IPS-20b (cell line): Measurements from ENCODE around the gene BEND3.
"Not testable (repeated sequence)": the region's sequence is repeated elsewhere in the genome, so short reads cannot be mapped to it uniquely, and the experiment has no call there.

Source experiments
- H3K27ac ChIP-seq: one replicate; pipeline ENCODE4 v1.5.1; 2013; ENCODE audit warnings: low read length
- H3K27me3 ChIP-seq: 2 replicates; pipeline ENCODE4 v1.6.1; 2013; ENCODE audit warnings: mild to moderate bottlenecking, low read length, inconsistent platforms; ENCODE audit not compliant: insufficient read depth
- H3K36me3 ChIP-seq: 2 replicates; pipeline ENCODE4 v1.6.1; 2013; ENCODE audit warnings: low read depth, mild to moderate bottlenecking, inconsistent platforms, low read length, moderate library complexity; ENCODE audit not compliant: insufficient read depth
- H3K4me1 ChIP-seq: 2 replicates; pipeline ENCODE4 v1.6.1; 2013; ENCODE audit warnings: mild to moderate bottlenecking, control low read depth, inconsistent platforms, low read length, moderate library complexity; ENCODE audit not compliant: insufficient read depth
- H3K4me3 ChIP-seq: 2 replicates; pipeline ENCODE4 v1.5.1; 2013; ENCODE audit warnings: mild to moderate bottlenecking, low read length, inconsistent platforms
- H3K9ac ChIP-seq: 2 replicates; pipeline ENCODE4 v1.6.1; 2013; ENCODE audit warnings: low read depth, mild to moderate bottlenecking, inconsistent platforms, low read length, moderate library complexity
- H3K9me3 ChIP-seq: 2 replicates; pipeline ENCODE4 v1.6.1; 2013; ENCODE audit warnings: mild to moderate bottlenecking, low read depth, low read length, inconsistent platforms; ENCODE audit not compliant: insufficient read depth

BEND3 gene

GRCh38 chr6:107019628-107020027, 95.7 kb downstream of the BEND3 start:
- H3K9ac ChIP-seq, H3K36me3 ChIP-seq, H3K27me3 ChIP-seq, H3K4me3 ChIP-seq, H3K9me3 ChIP-seq, H3K4me1 ChIP-seq, H3K27ac ChIP-seq: not testable (repeated sequence)

DNA sequence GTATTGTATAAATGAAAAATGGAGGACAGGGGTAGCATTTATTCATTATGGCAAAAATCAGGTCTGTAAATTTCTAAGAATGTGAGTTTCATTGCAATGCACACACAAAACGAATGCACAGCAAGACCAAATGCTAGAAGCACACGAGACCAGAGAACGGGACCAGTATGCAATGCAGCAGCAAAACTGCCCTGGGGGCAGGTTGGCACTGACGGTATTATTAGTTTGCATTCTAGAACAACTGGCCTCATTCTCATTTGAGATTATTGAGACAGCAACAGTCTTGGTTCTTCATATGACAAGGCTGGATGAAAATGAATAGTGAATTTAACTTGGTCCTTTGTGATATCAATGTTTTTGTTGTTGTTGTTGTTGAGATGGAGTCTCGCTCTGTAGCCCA, 96.3 kb downstream of the BEND3 start:
- Histone ChIP-seq H3K4me3 (no peak overlapping the region), H3K27ac (no peak overlapping the region), H3K9me3 (no peaks in the 10 kb centered on the region), H3K9ac (no peak overlapping the region), H3K27me3 (no peaks in the 10 kb centered on the region), H3K36me3 (no peaks in the 10 kb centered on the region), H3K4me1 (no peaks in the 10 kb centered on the region)
